ENCODE data around the gene LNX1. TPM values are rescaled to one million over a fixed set of nuclear protein-coding genes. Genes with fewer than 3 reads are reported as not detected.

Gene LNX1
- total and polyA plus RNA-seq, 2 donors (not counting 3 experiments of a cell fraction or from before 2014, with no cell fraction given): 0.72 to 1.3 TPM

- H3K27me3 ChIP-seq (ENCODE audit: control insufficient read depth in 2 of 2, insufficient read depth in 2 of 2, low read length in 2 of 2): peaks cover 5 to 10% of the 10 kb centered on the region in 2 experiments
- H2AFZ ChIP-seq (ENCODE audit: low read depth, low read length): no peak overlapping the region
- H3K9me1 ChIP-seq (replicated peaks; ENCODE audit: control insufficient read depth, extremely low read depth, insufficient read depth, low read length): no peaks in the 10 kb centered on the region
- no peaks in the 10 kb centered on the region for H3K9me3 ChIP-seq (replicated peaks; ENCODE audit: control insufficient read depth, insufficient read depth, low read length)
- dilution Hi-C loops (cut with MboI; ENCODE audit: extremely low pct_ligation_motif_present, low sequenced_read_pairs) (no loop called here), intact Hi-C loops (cut with micrococcal nuclease) (no loop called here)
- no peak overlapping the region for H3K9ac ChIP-seq (replicated peaks; ENCODE audit: extremely low read depth, insufficient read depth, low read length)
- POLR2A ChIA-PET: no interaction called here
- H3K4me2 ChIP-seq (ENCODE audit: insufficient read depth, low read length): no peak overlapping the region
- no peaks in the 10 kb centered on the region for H3K36me3 ChIP-seq (ENCODE audit: control insufficient read depth in 2 of 2, extremely low read depth in 1 of 2, insufficient read depth in 2 of 2, low read length in 2 of 2)
- DNase-seq (ENCODE audit: low read depth, low spot score) (no peak), FAIRE-seq (no peak)
- H4K20me1 ChIP-seq (replicated peaks; ENCODE audit: control insufficient read depth, extremely low read depth, insufficient read depth, low read length): no peaks in the 10 kb centered on the region
- TF ChIP-seq POLR2A (IDR thresholded peaks at IDR 0.05; ENCODE audit: low read depth, low read length): no peak
- TF ChIP-seq EZH2 (IDR thresholded peaks at IDR 0.05; ENCODE audit: borderline replicate concordance, low read depth, low read length, severe bottlenecking): no peak
- TF ChIP-seq MYC (IDR thresholded peaks at IDR 0.05; ENCODE audit: low read depth, low read length): no peak
- TF ChIP-seq FOS (IDR thresholded peaks at IDR 0.05; ENCODE audit: borderline replicate concordance, insufficient read depth, low read length): no peak
- TF ChIP-seq POLR2AphosphoS5 (IDR thresholded peaks at IDR 0.05; ENCODE audit: insufficient read depth, low read depth, low read length): no peak
- TF ChIP-seq, protein P1, sequence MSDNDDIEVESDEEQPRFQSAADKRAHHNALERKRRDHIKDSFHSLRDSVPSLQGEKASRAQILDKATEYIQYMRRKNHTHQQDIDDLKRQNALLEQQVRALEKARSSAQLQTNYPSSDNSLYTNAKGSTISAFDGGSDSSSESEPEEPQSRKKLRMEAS (IDR thresholded peaks at IDR 0.05; ENCODE audit: insufficient read depth, insufficient read length): no peak
- TF ChIP-seq JUN (IDR thresholded peaks at IDR 0.05; ENCODE audit: borderline replicate concordance, insufficient read depth, insufficient read length, low read depth): no peak
- TF ChIP-seq, protein P2, sequence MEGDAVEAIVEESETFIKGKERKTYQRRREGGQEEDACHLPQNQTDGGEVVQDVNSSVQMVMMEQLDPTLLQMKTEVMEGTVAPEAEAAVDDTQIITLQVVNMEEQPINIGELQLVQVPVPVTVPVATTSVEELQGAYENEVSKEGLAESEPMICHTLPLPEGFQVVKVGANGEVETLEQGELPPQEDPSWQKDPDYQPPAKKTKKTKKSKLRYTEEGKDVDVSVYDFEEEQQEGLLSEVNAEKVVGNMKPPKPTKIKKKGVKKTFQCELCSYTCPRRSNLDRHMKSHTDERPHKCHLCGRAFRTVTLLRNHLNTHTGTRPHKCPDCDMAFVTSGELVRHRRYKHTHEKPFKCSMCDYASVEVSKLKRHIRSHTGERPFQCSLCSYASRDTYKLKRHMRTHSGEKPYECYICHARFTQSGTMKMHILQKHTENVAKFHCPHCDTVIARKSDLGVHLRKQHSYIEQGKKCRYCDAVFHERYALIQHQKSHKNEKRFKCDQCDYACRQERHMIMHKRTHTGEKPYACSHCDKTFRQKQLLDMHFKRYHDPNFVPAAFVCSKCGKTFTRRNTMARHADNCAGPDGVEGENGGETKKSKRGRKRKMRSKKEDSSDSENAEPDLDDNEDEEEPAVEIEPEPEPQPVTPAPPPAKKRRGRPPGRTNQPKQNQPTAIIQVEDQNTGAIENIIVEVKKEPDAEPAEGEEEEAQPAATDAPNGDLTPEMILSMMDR (IDR thresholded peaks at IDR 0.05; ENCODE audit: extremely low read depth in 1 of 2, insufficient read depth in 1 of 2, low read depth in 1 of 2, low read length in 2 of 2): no peak
- no peak for TF ChIP-seq GATA2 (IDR thresholded peaks at IDR 0.05; ENCODE audit: insufficient read depth, insufficient read length, low read depth, low read length)
- no peak overlapping the region for H3K4me3 ChIP-seq (replicated peaks in 1 of 3; ENCODE audit: insufficient read depth in 1 of 3, low read depth in 1 of 3, low read length in 3 of 3)
- no peaks in the 10 kb centered on the region for H3K79me2 ChIP-seq (ENCODE audit: control insufficient read depth, insufficient read depth, low read length)
- no TSS peak for BruUV-seq (replicated peaks)
- CTCF ChIA-PET: interaction anchor here (0.6 to 1.0 kb wide), 2 partner anchors 167 to 708 kb away, joined by 3 to 5 read pairs; no protein-coding TSS in a partner anchor
- H3K4me1 ChIP-seq (ENCODE audit: control insufficient read depth, extremely low read depth, insufficient read depth, low read length): no peaks in the 10 kb centered on the region
- H3K27ac ChIP-seq (ENCODE audit: insufficient read depth, low read depth, low read length): no peak overlapping the region
Observed at GRCh38 chr4:53515076-53515475, 76.2 kb downstream of the LNX1 start.

Data from endothelial cell of umbilical vein (primary cell).